Hepatocyte (in vitro differentiated cells): ENCODE data around the gene CDC42BPA.

Source experiments
- CTCF ChIP-seq: fragments of 200-600 bp; sonication (generic); IDR thresholded peaks from 2 replicates; pipeline ENCODE4 v1.5.1; 2016; ENCODE audit warnings: antibody characterized with exemption, mild to moderate bottlenecking; ENCODE audit not compliant: poor library complexity
- EZH2 ChIP-seq: fragments of 200-600 bp; sonication (generic); IDR thresholded peaks from 2 replicates; pipeline ENCODE4 v1.6.1; 2016; ENCODE audit warnings: antibody characterized with exemption, mild to moderate bottlenecking, borderline replicate concordance

- no peak for TF ChIP-seq CTCF
- TF ChIP-seq EZH2, result no peak
These were observed 223.9 kb downstream of the CDC42BPA start for GRCh38 chr1:227094249-227094966.
